HL-60/S4 treated with retinoic acid at 250 ng/mL for 4 days and 3 days (cell line): ENCODE results near the gene OVCA2.

Source experiments
- in situ Hi-C: fragments of 300-500 bp; cut with MboI; formaldehyde crosslinking; loops from 2 replicates; pipeline ENCODE4 v1.7.0; 2022; ENCODE audit warnings: low sequenced_read_pairs

The OVCA2 gene

DNA sequence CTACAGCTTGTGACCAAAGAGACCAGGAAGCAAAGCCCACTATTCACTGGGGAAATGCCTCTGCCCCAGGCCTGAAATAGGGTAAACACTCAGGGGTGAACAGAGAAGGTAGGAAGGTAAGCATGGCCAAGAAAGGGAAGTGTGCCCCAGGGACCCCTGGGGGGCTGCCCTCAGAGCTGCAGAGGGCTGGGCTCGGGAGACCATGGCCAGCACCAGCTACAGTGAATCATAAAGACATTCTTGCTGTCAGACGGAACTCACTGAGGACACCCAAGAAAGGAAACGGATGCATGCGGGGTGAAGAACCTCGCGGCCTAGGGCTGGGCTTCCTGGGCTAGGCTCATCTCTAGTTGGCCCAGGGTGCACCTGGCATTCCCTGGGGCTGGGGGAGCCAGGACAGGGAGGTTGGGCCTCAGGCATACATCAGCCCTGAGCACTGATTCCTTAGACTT lies 22.7 kb downstream of the OVCA2 start:
- in situ Hi-C loops: no loop called here

- in situ Hi-C loops: no loop called here
Measured at GRCh38 chr17:2064980-2065785, 23.4 kb downstream of the OVCA2 start.

DNA sequence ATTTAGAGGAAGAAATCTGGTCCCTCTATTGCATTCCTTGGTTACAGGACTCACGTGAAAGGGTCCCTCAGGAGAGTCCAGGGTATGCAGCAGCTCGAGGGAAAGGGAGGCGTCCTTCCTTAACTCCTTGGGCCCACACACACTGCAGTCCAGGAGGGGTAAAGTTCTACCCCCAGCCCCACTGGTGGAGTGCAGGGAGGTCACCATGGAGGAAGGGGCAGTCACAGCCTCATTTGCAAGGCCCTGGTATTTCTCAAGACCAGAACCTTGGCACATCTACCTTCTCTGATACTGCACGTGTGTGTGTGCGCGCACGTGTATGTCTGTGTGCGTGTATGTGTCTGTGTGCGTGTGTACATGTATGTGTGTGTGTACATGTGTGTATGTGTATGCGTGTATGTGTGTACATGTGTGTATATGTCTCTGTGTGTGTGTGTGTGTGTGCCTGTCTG lies 24.2 kb downstream of the OVCA2 start:
- in situ Hi-C loops: no loop called here

- in situ Hi-C loops: no loop called here
Measured at GRCh38 chr17:2067048-2067561, 25.3 kb downstream of the OVCA2 start.

GRCh38 chr17:2067608-2068024 lies 25.8 kb downstream of the OVCA2 start:
- in situ Hi-C loops: no loop called here

GRCh38 chr17:2068031-2068518 lies 26.3 kb downstream of the OVCA2 start:
- in situ Hi-C loops: no loop called here

DNA sequence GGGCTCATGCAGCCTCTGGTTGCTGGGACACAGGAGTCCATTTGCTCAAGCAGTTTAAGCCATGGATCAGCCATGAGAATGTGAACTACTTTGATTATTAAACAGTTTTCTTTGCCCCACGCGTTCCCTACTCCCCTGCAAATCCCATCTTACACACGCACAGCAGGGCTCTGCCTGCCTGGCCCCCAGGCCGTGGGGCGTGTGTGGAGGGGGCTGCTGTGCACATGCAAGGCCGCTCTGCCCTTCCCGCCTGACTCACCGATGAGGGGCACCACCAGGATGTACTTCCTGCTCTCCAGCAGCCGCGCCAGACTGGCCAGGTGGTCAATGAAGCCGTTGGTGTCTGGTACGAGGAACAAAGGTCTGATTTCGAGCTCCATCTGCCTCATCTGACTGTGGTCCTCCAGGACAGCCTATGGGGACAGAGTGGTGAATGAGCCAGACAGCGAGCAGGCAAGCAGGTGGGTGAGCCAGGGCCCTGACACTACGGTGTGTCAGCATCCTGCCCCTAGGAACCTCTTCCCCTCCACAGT lies 26.8 kb downstream of the OVCA2 start:
- in situ Hi-C loops: no loop called here

DNA sequence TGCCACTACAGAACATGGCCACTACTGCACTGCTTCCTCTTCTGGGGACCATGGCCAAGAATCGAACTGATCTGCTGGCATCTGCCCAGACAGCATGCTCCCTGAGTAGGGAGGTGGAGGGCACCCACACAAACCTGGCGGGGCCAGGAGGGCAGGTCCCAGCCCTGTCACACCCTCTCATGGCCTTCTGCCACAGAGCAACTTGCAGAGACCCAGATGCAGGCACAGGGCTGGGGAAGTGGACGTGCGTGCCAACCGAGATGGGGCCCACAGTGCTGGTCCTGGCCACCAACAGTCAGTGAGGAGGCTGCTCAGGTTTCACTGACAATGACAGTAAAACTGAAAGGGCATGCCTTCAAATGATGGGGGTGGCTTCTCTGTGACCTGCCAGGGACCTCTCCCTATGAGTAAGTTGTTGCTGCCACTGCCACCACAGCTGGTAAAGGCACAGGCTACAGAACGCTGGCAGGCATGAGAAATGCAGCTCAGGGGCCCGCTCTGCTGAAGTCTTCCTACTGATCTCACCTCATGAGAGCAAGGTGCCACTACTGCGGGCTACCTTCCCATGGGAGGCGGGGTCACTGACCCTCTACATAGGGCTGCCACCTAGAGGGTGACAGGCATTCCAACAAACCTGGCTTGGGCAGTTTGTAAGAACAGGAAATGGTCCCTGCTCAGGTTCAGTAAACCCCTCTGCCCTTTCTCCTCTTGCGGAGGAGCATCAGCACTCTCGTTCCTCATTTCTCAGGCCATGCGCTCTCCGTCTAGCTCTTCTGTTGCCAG lies 28.6 kb downstream of the OVCA2 start:
- in situ Hi-C loops: no loop called here

GRCh38 chr17:2071024-2071385 lies 29.2 kb downstream of the OVCA2 start:
- in situ Hi-C loops: no loop called here

DNA sequence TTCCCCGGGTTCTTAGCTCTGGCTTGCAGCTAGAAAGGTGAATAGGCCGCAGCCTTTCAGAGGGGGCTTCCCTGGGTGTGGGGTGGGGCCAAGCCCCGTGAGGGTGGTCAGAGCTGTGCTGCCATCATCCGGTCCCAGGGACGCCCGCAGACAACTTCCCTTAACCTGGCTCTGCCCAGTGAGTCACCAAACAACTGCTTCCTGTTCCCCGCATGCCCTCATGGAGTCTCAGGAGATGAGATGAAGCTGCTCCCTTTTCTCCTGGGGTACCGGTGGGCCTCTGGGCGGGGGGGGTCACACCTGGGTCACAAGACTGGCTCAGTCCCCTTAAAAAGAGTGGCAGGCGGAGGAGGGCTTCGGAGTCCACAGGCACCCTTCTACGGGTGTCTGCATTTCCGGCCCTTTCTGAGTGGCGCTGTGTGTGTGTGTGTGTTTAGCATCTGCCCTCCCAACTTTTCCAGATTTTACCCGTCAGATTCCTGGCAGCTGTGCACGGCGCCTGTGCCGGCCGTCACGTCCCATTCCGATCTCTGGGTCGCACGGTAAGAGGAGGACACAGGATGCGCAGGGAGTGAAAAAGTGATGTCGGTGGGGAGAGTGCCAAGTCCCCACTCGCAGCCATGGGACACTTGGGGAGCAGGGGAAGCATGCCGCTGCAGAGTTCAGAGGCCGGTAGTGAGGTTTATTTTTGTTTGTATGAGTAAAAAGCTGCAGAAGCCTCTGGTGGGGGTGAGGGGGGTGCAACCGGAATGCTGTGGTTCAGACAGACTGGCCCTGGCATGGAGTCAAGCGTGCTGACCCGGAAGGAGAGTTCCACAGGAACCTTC lies 29.8 kb downstream of the OVCA2 start:
- in situ Hi-C loops: no loop called here

- in situ Hi-C loops: no loop called here
Measured at GRCh38 chr17:2074919-2075318, 33.1 kb downstream of the OVCA2 start.

DNA sequence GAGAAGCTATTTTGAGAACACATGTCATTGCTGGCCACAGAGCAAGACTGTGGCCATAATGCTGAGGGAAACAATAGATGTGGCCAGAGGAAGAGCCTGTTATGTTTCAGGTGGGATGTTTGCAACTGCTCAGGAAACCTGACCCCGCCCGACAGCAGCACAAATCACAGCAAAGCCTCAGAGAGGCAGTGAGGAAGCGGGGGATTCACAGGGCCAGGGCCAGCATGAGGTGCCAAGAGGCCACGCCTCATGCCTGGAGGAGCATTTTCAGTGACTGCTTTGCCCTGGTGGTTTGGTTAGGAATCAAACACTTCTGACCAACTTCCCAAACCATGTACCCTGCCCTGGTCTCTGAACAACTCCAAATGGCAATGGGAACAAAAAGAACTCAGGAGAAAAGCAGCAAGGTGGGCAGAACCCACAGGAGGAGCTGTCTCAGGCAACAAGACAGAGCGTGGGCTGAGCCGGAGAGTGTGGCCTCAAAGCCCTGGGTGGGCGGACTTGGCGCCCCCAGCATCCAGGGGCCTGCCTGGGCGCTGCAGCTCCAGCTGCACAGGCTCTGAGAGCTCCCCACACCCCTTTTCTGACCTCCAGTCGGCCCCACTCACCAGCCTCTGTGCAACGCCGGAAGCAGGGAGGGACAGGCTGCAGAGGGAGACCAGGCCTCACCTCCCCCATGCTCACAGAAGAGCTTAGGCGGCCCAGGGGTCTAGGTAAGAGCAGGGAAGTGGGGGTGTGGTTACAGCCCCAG lies 33.7 kb downstream of the OVCA2 start:
- in situ Hi-C loops: no loop called here

GRCh38 chr17:2076087-2076984 lies 34.5 kb downstream of the OVCA2 start:
- in situ Hi-C loops: no loop called here

- in situ Hi-C loops: no loop called here
Measured at GRCh38 chr17:2077040-2077439, 35.2 kb downstream of the OVCA2 start.

- in situ Hi-C loops: no loop called here
Measured at GRCh38 chr17:2081564-2081963, 39.7 kb downstream of the OVCA2 start.

GRCh38 chr17:2082003-2082781 lies 40.4 kb downstream of the OVCA2 start:
- in situ Hi-C loops: no loop called here

DNA sequence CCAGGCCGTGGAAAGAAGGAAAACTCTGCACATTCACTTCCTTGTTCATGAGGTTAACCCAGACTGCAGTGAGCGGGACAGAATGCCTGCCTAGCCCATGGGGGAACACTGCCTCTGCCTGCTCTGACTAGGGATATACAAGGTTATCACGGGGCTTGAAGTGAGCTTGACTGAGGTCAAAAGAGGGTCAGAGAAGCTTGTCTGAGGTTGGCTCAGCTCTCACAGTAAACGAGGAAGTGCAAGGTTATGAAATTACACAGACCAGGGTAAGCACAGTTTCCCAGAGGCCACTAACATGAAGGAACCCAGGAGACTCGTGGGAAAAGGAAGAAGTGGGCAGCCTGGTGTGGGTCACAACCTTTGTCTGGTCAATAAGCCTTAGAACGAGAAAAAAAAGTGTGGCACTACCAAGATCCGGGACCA lies 41.8 kb downstream of the OVCA2 start:
- in situ Hi-C loops: no loop called here
